Activated CD4-positive, alpha-beta T cell treated with anti-CD3 and anti-CD28 coated beads, Interleukin-2, amount 50 U/mL, for 16 hours (primary cell): ENCODE results near the gene OR5H14.
"Not testable (repeated sequence)": the region's sequence is repeated elsewhere in the genome, so short reads cannot be mapped to it uniquely, and the experiment has no call there.

Source experiments
- DNase-seq: peaks from one replicate; pipeline ENCODE4 v3.0.0-alpha.2; 2020

The OR5H14 gene

DNA sequence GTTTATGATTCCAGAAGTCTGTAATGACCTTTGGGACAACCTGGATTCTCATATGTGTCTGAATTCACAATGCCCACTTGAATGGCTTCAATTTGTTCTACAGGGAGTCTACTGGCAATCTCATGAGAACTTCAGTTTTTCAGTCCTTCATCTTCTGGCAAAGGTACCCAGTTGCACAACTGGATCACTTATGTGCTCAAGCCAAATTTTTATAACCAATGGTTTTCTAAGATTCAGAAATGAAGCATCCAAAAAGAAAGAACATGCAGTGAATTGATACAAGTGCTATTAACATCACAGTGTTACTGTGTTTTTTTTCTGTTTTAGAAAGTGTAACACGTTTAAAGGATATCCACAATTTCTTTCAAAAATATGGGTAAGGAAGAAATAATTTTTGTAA lies at the start of gene OR5H14:
Gene OR5H14 (plus strand): TSS at position 301 of the 400 bp plus-strand sequence. CDS start 1,907 bp downstream, outside the sequence.
- DNase-seq = no peak

DNA sequence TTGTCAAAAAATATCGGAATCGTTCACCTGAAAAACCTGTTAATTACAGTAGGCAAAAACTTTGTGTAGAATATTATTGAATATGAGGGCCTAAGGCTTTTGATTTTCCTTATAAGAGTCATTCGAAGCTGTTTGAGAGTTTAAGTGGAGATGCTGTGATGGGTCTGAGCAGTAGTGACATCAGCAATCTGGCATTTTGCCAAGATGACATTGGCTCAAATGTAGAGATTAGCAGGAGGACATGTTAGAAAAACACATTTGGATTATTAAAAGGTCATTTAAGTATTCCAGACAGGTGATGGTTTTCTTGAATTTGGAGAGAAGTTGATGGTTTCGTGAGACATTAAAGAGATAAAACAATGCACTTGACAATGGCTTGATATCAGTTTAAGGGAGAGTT lies 47.4 kb upstream of the OR5H14 start:
- no peak for DNase-seq

DNA sequence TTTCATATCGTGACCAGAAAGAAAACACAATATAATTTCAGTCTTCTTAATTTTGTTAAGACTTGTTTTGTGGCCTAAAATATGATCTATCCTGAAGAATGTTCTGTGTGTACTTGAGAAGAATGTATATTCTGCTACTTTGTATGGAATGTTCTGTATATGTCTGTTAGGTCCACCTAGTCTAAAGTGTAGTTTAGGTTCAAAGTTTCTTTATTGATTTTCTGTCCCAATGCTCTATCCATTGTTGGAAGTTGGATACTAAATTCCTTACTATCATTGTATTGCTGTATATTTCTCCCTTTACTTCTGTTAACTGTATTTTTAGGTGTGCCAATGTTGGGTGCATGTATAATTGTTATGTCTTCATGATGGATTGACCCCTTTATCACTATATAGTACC lies 39.1 kb upstream of the OR5H14 start:
- DNase-seq = no peak

DNA sequence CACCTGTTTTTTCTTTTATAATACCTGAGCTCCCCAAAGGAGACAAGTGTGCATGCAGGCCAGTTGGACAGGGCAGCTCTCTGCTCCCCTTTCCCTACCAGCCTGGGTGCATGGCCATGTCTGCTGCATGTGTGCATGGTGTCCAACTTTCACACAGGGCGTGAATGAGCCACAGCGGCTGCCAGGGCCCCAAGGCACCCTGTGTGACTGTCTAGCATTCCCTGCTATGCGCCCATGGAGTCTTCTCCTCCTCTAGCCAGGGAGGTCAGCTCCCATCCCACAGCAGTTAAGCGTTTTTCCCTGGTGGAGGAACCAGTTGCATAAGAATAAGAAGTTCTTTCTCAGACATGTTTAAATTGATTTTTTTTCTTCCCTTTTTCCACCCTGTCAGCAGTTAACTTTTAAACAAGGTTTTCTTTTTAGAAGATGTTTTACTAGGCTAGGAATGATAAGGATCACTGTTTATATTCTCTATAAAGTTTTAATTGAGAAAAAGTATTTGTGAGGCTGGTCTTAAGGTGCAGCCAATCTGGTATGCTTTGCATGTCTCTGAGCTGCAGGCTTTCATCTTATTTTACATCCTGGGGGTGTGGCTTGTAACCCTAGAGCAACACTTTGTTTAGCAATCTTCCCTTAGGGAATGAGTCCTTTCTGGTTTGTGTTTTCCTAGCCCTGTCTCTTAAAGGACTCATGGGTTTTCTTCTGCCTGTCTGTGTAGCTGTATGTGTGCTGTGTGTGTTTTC lies 37.3 kb upstream of the OR5H14 start:
- DNase-seq = no peak

DNA sequence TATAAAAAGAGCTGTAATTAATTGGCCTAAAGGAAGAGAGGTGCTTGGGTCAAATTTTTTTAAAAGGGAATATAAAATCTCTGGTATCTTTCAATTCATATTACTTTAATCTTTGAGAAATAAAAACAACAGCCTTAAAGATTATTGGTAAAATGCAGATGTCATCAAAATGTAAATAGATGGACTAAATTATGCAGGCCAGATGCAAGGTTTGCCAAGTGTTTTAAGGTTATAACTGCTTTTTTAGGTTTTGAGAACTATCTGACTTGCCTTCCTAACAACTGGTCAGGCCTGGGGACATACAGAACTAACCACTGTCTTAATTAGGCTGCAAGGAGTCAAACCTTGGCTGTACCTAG lies 36.8 kb upstream of the OR5H14 start:
- DNase-seq = no peak

DNA sequence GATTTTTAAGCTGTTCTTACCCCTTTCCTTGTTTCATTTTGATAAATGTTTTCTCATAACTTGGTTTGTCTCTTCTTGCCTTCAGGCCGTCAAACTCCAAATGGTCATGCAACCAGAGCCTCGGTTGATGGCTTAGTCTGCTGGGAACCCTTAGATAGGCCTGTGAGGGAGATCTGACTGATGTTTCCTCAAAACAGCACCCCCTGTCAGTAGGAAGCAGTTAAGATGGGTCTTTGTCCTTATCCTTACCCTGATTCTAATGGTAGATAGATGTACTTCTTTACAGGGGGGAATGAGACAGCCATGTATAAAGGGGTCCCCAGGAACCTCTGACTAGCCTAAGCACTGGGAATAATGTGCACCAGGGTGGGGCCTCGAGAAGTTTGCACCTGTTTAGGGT lies 33.0 kb upstream of the OR5H14 start:
- DNase-seq = no peak

DNA sequence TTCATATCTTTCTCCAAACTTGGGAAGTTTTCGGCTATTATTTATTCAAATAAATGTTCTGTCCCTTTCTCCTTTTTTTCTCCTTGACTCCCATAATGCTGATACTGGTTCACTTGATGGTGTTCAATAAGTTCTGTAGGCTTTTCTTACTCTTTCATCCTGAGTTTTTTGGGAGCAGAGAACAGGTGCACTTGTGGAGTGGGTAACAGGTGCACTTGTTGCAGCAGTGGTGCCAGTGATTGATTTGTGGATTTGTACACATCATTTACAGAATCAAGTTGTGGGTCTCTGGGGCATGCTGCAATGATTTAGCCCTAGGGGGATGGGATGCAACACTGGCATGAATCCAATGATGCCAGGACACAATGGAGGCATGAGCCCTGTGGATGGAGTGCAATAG lies 31.6 kb upstream of the OR5H14 start:
- DNase-seq = no peak

DNA sequence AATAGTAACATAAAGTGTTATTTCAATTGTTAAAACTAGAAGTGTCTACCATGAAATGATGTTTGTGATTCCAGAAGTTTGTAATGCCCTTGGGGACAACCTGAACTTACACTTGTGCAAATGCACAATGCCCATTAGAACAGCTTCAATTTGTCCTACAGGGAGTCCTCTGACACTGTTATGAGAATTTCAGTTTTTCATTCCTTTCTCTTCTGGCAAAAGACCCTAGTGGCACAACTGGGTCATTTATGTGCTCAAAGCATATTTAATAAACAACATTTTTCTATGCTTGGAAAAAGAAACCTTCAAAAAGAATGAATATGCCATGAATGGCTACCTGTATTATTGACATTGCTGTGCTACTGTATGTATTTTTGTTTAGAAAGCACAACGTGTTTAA lies 16.9 kb upstream of the OR5H14 start, which contains the start of gene OR5H1:
Gene OR5H1 (plus strand): TSS at position 301 of the 400 bp plus-strand sequence. CDS start 1,977 bp downstream, outside the sequence.
- no peak for DNase-seq

DNA sequence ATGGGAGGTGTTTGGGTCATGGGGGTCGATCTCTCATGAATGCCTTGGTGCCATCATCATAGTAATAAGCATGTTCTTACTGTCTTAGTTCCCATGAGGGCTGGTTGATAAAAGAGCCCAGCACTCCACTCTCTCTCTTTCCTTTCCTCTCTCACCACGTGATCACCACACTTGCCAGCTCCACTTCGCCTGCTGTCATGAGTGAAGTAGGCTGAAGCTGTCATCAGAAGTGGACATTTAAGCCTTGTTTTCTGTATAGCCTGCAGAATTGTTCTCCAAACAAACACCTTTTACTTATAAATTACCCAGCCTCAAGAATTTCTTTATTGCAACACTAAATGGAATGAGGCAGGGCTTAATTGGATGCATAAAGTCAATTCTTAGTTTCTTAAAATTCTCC lies 10.6 kb upstream of the OR5H14 start:
- DNase-seq = no peak

DNA sequence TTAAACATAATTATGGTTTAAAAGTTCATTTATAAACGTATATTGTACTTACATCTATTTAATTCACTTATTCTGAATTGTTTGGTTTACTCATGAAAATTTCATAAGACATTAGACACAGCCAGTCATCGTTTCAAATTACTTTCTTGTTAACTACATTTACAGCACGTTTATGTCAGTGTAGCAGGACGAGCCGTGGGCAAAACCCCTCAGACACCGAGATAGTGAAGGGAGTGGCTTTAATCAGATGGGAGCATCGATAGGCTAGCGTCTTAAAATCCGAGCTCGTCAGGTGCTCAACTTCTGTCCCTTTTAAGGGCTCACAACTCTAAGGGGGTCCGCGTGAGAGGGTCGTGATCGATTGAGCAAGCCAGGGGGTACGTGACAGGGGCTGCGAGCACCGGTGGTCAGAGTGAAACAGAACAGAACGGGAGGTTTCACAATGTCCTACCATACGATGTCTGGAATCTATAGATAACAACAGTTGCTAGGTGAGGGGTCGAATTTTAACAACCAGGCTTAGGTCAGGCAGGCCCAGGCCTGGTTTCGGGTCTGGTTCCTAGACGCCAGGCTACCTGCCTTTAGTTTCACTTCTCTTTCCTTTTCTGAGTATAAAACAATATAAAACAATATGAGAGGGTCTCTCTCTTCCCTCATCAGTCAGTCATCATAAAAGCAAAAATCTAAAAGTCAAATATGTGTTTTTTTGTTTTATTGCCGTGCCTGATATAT lies 9.3 kb upstream of the OR5H14 start:
- not testable (repeated sequence) for DNase-seq

DNA sequence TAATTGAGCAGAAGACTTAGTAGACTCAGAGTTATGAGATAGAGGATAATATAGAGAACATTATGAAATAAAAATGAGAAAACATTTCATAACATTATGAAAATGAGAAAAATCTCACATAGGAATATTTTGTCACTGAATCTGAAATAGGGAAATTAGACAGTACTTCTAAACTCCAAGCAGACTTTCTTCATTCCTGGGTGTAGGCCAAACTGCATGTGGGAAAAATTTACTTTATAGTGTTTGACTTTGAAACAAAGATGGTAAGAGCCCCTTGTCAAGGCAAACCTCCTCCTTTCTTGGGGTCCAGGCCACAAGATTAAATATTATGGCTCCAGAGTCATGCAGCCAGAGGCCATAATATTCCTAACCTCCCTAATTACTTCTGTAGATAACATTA lies 6.7 kb upstream of the OR5H14 start:
- DNase-seq = no peak

DNA sequence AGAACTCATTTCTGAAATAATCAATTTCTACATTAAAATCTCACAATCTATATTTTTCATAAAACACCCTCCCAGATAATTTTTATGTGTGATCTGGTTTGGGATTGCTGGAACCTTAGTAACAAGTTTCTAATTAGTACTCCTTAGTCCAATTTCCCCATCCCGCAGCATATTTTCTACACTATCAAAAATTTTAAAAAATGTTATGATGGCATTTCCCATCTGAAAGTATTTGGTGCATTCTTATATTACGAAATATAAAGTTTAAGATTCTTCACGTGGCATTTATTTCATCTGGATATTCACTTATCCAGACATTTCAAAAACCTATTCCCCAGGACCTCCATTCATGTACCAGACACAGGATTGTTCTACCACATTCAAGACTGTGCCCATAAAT lies 1.5 kb downstream of the OR5H14 start:
- no peak for DNase-seq

DNA sequence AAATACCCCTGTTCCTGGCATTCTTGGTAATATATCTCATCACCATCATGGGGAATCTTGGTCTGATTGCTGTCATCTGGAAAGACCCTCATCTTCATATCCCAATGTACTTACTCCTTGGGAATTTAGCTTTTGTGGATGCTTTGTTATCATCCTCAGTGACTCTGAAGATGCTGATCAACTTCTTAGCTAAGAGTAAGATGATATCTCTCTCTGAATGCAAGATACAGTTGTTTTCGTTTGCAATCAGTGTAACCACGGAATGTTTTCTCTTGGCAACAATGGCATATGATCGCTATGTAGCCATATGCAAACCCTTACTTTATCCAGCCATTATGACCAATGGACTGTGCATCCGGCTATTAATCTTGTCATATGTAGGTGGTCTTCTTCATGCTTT lies 2.2 kb downstream of the OR5H14 start:
- DNase-seq = not testable (repeated sequence)

DNA sequence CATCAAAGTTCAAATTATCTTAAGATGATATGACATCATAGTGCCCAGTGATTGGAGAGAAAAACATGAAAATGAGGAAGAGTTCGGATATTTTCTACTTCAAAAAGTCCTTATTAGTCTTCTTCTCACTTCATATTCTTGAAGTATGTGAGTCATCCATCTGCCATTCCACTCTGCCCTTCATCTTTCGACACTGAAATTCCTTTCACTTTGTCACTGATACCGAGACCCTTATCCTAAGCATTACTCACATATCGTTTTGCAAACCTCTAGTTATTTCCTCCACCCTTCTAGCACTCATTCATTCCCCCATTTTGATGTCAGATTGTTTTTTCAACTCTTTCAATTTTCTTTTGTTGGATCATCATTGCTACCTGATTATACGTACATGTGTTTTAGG lies 4.0 kb downstream of the OR5H14 start:
- no peak for DNase-seq

DNA sequence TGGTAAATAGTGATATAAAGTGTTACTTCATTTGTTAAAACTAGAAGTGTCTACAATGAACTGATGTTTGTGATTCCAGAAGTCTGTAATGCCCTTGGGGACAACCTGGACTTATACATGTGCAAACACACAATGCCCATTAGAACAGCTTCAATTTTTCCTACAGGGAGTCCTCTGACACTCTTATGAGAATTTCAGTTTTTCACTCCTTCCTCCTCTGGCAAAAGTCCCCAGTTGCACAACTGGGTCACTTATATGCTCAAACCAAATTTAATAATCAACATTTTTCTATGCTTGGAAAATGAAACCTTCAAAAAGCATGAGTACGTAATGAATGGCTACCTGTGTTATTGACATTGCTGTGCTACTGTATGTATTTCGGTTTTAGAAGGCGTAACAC lies 19.1 kb downstream of the OR5H14 start, which contains the start of gene OR5H15:
Gene OR5H15 (plus strand): TSS at position 301 of the 400 bp plus-strand sequence. CDS start 2,004 bp downstream, outside the sequence.
- no peak for DNase-seq

DNA sequence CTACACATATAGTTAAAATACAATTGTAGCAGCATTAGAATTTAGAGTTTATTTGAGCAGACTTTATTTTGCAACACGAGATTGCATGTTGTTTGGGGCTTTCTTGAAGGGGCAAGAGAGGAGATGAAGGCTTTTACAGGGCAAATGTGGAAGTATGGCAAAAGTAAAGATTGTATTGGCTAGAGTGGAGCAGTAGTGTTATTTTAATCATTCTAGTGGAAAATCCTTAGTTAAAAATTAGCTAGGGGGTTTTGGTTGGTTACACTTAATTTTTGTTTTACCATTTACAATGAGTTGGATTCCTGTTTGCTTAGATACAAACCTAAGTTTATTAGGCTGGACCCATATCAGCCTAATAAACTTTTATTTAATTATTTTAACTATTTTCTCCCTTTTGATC lies 23.8 kb downstream of the OR5H14 start:
- no peak for DNase-seq

DNA sequence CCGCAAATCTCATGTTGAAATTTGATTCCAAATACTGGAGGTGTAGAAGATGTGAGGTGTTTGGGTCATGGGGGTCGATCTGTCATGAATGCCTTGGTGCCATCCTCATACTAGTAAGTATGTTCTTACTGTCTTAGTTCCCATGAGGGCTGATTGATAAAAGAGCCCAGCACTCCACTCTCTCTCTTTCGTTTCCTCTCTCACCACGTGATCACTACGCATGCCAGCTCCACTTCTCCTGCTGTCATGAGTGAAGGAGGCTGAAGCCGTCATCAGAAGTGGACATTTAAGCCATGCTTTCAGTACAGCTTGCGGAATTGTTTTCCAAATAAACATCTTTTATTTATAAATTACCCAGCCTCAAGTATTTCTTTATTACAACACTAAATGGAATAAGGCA lies 25.3 kb downstream of the OR5H14 start:
- DNase-seq = no peak

DNA sequence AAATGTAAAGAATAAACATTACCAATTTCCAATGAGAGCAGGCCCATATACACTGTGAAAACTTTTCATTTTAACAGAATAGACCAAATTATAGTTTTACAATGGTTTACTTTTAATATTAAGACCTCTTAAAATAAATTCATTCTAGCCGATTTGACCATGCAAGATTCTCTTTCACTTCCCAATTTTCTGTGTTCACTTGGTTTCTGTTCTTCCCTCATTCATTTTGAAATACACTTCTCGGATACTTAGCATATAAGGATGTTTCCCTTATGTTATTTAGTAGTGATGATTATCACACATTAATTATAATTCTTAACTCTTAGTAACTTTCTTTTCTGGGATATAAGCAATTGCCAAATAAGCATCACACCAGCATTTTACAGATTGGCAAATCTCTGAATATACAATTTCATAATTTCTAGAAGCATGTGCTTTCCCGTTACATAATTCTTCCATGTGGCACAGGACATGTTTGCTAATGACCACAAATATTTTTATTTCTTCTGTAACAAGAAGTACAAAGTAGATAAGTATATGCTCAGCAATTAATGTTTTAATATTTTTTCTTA lies 33.1 kb downstream of the OR5H14 start:
- no peak for DNase-seq

DNA sequence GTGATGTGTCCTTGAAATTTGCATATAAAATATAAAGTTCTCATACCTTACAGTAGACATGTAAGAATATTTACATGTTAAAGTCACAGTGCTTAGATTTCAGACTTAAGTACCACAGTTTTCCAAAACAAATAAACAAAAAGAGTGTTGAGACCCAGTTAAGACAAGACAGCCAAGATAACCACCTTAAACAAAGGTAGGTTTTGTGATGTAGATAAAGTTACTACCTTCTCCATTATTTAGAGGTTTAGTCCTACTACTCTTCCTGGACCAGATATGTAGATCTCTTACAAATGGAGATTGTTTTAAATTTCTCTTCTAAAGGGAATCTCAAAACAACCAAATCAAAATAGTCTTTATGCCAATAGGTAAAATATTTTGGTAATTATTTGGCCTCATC lies 34.9 kb downstream of the OR5H14 start:
- no peak for DNase-seq

DNA sequence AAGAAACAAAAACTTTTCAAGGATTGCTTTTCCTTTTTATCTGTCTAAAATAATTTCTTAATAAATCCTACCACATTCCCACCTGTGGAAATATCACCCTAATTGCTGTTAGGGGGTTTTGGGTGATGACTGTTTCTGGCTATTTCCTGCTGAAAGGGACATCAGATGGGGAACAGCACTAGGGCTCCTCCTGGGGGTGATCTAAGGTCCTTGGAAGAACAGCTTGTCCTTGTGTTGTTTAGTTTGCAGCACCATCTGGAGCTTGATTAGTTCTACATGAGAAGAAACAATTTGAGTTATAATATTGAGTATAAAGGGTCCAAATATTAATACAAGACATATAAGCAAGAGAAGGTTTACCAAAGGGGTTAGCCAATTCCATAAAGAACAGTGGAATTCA lies 37.9 kb downstream of the OR5H14 start:
- DNase-seq = no peak

DNA sequence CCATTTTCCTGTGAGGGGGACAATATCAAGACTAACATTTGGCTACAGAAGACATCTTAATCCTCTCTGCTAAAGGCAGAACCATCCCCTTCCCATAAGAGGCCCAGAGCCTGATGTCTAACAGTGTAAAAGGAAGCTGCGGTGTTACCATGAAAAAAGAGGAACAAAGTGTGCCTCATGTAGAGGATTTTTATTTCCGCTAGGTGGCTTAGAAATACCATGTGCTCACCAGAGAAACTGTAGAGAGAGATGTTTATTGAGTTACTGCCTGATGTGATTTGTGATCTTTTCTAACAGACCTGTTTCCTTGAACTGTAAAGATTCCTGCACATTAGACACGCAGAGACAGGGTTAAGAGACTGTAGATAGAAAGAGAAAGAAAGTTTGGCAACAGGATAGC lies 41.3 kb downstream of the OR5H14 start:
- DNase-seq = peak; percentile 42

DNA sequence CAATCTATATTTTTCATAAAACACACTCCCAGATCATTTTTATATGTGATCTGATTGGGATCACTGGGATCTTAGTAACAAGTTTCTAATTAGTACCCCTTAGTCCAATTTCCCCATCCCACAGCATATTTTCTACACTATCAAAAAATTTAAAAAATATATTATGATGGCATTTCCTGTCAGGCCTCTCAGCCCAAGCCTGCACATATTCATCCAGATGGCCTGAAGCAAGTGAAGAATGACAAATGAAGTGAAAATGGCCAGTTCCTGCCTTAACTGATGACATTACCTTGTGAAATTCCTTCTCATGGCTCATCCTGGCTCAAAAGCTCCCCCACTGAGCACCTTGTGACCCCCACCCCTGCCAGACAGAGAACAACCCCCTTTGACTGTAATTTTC lies 43.6 kb downstream of the OR5H14 start:
- not testable (repeated sequence) for DNase-seq

DNA sequence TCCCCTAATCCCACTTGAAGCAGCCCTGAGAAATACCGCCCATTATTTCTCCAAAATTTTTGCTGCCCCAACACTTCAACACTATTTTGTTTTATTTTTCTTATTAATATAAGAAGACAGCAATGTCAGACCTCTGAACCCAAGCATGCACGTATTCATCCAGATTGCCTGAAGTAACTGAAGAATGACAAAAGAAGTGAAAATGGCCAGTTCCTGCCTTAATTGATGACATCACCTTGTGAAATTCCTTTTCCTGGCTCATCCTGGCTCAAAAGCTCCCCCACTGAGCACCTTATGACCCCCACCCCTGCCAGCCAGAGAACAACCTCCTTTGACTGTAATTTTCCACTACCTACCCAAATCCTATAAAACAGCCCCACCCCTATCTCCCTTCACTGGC lies 49.0 kb downstream of the OR5H14 start:
- not testable (repeated sequence) for DNase-seq

DNA sequence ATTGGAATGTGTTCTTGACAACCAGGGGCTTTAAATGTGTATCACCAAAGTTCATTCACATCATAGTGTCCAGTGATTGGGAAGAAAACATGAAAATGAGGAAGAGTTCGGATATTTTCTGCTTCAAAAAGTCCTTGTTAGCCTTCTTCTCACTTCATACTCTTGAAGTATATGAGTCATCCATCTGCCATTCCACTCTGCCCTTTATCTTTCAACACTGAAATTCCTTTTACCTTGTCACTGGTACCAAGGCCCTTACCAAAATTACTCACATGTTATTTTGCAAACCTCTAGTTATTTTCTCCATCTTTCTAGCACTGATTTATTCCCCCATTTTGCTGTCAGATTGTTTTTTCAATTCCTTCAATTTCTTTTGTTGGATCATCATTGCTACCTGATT lies 51.7 kb downstream of the OR5H14 start:
- DNase-seq = no peak
